ENCODE data around the gene ABHD16A.
A peak's percentile ranks its signal among the peaks of the same experiment; 100 is the strongest.
"Not testable (repeated sequence)": the region's sequence is repeated elsewhere in the genome, so short reads cannot be mapped to it uniquely, and the experiment has no call there.

ABHD16A gene

DNA sequence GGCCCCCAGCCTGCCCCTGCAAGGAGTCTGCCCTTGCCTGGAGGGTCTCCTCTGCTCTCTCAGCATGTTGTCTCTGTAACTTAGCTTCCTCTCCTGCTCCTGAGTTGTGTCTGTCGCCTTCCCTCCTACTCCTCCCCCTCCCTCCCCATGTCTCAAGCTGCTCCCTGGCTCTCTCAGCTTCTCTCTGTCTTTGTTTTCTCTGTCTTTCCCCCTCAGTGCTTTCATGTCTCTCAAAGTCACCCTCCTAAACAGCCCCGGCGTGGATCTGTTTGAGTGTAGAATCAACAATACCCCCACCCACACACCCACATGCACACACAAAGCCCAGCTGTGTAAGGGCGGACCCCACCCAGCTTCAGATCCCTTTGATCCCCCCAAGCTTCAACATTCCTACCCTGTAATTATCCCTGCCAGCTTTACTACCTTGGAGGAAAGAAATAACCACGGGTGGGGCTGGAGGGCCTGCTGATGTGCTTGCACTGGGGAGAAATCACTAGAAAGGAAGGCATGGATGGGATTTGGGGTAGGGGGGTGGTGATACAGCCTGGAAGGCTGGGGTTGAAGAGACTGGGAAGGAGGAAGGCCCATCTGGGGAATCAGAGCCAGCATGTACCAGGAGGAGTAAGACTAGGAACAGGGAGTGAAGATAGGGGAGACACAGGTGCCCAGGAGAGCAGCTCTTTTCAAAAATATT is 11.0 kb upstream of the ABHD16A start:
- no peak for DNase-seq (ENCODE audit: low read depth)

DNA sequence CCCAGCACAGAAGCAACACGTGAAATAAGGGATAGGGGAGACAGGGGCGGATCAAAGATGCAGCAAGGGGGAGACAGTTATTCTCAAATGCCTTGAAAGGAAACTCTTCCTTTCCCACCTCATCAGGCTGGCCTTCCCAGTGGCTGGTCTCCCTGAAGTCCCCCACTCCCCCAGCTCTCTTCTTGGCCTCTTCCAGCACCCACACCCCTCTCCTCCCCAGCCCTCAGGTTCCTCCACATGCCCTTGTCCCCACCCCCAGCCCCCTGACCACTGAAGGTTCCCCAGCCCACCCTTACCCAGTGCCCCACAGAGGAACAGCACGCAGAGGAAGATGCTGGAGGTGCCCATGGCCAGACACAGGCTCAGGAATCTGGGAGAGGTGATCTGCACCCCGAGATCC is 10.3 kb upstream of the ABHD16A start:
- DNase-seq (ENCODE audit: low read depth), result no peak

DNA sequence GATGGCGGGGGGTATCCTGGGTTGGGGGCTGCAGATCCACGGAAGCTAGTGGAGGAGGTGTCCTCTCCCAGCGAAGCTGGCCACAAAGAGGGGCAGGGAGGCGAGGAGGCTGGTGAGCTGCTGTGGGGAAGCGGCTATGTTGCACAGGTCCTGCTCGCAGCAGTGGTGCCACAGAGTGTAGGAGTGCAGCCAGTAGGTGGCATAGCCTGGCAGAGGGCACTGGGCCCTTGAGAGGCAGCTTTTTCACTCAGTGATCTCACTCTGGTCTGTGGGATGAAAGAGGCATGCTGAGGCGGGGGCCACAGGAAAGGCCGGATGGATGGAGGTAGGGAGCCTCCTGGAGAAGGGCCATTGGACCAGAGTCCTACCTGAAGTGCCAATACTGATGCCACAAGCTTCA is 9.2 kb upstream of the ABHD16A start:
- DNase-seq (ENCODE audit: low read depth), result no peak

DNA sequence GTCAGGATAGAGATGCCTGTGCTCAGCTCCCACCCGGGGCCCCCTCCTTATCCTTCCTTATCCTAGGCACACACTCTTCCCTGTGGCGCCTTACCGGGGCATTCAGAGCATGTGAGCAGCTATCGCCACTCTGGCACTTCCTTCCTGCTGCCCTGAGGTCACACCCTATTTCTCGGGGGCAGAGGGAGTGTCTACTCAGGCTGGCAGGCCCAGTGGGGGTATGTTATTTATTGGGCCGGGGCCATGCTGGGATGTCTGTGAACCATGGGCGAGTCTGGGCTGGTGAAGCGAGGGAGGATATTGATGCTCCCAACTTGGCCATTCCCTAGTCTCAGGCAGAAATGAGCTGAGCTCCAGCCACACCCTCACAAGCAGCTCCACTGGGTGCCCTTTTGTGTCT is 8.1 kb upstream of the ABHD16A start:
- no peak for DNase-seq (ENCODE audit: low read depth)

DNA sequence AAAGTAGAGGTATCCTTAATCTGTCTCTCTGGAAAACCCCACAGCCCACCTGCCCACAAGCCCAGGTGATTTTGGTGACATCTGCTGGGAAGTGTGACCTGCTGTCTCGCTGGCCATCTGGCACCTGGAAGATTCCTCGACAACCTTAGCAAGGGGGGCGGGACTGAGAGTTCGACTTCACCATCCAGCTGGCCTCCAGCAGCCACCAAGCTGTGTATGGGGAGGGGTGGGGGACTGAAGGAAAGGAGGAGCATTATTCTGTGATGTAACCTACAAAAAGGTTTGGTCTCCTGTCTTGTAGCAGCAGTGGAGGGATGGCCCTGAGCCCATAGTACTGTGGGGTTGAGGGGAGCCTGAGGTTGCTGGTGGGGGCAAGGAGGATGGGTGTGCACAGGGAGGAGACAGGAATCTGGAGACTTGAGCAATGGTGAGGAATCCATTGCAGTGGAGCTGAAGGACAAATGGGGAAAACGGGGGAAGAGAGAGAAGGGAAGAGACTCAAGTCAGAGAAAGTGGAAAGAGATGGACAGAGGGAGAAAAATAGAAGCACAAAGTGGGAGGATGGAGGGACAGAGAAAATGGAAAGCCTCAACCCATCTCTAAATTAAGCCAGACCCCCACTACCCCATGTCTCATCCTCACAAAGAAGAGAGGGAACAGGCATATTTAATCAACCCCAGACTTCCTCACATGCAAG is 7.5 kb upstream of the ABHD16A start:
- DNase-seq (ENCODE audit: low read depth), result no peak

DNA sequence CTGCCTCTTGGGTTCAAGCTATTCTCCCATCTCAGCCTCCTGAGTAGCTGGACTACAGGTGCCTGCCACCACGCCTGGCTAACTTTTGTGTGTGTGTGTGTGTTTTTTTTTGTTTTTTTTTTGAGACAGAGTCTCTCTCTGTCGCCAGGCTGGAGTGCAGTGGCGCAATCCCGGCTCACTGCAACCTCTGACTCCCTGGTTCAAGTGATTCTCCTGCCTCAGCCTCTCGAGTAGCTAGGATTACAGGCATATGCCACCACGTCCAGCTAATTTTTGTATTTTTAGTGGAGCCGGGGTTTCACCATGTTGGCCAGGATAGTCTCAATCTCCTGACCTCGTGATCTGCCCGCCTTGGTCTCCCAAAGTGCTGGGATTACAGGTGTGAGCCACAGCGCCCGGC is 6.0 kb upstream of the ABHD16A start:
- DNase-seq (ENCODE audit: low read depth), result not testable (repeated sequence)

DNA sequence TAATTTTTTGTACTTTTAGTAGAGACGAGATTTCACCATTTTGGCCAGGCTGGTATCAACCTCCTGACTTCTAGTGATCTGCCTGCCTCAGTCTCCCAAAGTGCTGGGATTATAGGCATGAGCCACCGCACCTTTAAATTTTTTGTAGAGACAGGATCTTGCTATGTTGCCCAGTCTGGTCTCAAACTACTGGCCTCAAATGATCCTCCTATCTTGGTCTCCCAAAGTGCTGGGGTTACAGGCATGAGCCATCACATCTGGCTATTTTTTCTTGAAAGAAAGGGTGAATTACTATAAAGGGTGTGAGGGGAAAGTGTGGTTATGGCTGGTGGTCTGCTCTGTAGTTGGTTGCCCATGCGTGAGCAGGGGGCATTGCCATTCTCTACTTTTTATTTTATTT is 5.1 kb upstream of the ABHD16A start:
- no peak for DNase-seq (ENCODE audit: low read depth)

DNA sequence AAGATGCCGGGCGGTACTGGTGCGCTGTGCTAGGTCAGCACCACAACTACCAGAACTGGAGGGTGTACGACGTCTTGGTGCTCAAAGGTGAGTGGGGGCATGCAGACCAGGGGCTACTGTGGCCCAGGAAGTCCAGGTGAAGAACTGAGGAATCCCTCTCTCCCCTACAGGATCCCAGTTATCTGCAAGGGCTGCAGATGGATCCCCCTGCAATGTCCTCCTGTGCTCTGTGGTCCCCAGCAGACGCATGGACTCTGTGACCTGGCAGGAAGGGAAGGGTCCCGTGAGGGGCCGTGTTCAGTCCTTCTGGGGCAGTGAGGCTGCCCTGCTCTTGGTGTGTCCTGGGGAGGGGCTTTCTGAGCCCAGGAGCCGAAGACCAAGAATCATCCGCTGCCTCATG is 4.6 kb upstream of the ABHD16A start:
- no peak for DNase-seq (ENCODE audit: low read depth)

DNA sequence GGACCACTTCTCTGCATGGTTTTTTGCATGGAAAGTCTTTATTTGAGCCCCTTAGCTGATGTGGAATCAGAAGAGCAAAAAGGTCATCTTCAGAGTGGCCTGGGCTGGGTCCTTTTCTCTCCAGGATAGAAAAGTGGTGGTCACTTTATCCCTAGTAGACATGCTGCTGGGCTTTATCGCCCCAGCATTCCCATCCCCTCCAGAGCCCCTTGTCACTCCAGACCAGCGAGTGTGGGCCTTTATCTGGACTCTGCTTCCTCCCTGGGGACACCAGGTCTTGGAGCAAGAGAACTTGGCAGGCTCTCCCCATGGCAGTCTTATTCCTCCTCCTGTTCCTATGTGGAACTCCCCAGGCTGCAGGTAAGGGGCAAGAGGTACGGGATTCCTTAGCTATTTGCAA is 3.5 kb upstream of the ABHD16A start, which contains the start of gene LY6G6F:
LY6G6F (plus strand) TSS at position 268 of the 400 bp plus-strand sequence; CDS start at position 309, 41 bp downstream.
- no peak for DNase-seq (ENCODE audit: low read depth)

DNA sequence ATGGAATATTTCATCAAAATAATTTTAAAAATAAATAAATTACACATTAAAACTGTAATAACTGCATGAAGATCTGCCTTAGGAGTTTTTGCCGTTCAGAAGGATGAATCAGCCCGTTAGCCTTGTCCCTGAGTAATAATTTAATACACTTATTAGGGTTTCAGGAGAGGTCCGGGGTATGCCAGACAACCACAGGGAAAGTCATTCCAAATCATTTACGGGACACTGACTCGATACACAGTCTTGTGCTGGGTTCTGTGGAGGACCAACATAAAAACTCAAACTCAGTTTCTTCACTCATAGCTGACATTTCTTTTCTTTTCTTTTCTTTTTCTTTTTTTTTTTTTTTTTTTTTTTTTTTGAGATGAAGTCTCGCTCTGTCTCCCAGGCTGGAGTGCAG is 2.8 kb upstream of the ABHD16A start:
- DNase-seq (ENCODE audit: low read depth), result no peak

DNA sequence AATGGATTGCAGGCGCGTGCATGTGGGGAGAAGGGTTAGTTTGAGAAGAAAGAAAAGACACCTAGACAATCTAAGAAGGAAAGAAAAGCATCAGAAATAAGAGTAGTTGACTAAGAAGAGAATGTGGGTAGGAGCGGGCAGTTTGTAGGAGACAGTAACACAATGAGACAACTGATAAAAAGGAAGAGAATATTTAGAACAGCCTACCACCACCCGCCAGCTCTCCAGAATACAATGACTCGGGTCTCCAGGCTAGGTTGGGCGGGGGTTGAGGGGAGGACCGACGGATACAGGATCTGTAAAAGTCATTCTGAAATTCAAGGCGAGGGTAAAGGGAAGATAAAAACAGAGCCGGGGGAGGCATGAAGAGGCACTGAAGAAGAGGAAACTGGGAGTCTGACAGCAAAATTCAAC is 712 bp downstream of the ABHD16A start:
- no peak for DNase-seq (ENCODE audit: low read depth)

DNA sequence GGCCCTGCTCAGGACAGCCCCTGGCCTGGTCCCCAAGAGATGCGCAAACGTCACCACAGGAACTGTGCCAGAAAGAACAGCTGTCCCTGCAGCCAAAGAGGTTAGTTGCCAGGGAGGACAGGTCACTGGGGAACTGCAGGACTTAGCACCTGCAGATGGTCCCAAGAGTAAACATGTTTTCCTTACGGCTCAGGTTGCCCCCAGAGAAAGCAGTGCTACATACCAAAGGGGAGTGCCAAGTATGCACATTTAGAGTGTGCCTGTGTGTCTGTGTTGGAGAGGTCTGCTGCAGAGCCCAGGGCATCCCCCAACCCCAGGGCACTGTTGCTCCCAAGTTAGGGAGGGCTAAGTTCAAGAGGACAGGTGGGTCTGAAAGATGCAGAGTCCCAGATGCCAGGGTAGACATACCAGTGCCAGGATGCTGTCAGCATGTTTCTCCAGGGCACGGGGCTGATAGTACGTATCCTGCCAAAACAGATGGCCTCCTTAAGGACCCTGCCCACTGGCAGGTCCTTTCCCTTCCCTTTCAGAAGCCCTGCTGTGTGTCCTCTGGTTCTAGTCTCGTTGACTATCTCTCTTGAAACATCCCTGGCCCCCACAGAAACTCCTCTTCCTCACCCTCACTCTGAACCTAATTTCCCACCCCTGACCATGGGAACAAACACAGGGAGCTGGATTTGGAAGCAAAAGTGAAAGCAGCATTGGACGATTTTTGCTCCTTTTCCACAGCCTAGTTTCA is 1.3 kb downstream of the ABHD16A start:
- DNase-seq (ENCODE audit: low read depth), result peak; percentile 49

DNA sequence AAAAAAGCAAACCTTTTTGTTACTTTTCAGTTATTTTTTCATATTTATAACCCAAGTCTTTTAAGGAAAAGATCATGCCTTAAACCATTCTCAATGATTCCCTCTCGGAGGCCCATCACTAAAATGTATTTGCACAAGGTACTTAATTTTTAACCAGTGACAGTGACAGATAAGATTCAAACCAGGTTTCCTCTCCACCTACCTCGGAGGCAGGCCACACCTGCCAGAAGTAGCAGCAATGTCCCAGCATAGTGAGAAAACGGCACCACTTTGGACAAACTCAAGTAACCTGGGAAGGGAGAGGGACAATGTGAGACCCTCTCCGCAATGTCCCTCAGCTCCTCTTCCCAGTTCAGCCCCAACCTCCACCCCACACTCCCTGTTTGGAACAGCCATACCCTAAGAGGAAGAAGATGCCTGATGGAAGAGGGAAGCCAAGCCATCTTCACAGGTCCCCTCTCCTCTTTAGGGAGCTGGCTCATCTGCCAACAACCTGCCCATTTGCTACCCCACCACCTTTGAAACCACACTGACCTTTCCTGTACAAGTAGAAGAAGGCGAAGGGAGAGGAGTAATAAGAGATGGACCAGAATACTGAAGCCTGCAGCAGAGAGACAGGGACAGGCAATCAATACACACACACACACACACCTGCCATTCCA is 2.3 kb downstream of the ABHD16A start:
- DNase-seq (ENCODE audit: low read depth), result no peak

DNA sequence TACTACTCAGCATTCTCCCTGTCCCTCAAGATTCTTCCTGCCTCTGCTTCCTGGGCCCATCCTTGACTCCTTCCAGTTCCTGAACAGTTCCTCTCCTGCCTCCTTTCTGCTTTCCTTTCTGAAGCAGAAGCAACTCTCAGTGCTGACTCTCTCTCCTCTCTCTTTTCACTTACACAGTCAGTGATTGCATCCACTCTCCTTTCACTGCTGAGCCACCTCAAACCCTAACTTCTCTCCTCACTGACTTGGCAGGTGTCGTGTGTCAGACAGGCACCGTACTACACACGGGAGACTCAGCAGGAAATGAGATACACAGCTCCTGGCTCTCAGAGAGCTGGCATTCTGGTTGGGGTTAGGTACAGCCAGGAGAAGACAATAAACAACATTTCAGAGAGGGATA is 5.6 kb downstream of the ABHD16A start:
- peak; percentile 33 for DNase-seq (ENCODE audit: low read depth)

DNA sequence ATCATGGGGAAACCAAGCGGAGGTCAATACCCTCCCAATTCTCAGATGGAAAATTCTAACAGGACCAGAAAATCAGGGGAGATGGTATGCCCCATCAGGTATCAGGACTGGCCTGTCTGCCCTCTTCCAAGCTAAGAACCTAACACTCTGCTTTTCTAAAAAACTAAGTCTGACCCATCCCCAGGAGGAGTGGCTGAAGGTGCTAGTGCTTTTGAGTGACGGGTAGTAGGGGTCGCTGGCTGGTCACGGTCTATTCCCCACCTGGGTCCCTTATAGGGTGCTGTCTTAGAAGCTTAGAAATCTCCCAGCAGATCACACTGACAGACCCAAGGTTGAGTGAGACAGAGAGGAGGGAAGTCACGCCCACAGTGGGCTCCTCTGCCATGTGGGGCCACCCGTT is 9.6 kb downstream of the ABHD16A start:
- DNase-seq (ENCODE audit: low read depth), result no peak

DNA sequence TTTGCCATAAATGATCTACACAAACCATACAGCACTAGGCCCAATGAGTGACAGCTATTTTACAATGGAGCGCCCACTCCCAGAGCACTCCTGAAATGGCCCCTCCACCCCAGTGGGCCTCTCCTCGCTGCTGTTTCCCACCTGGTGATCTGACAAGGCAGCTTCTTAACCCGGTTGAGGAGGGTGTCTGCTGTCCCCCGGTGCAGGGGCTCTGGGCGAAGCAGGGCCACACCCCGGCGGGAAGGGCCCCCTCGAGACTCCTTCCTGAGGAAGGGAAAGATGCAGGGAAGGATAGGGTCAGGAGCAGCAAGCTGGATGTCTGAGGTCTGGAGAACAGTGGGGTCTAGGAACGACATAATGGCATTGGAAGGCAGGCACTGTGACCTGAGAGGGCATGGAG is 10.2 kb downstream of the ABHD16A start:
- no peak for DNase-seq (ENCODE audit: low read depth)

DNA sequence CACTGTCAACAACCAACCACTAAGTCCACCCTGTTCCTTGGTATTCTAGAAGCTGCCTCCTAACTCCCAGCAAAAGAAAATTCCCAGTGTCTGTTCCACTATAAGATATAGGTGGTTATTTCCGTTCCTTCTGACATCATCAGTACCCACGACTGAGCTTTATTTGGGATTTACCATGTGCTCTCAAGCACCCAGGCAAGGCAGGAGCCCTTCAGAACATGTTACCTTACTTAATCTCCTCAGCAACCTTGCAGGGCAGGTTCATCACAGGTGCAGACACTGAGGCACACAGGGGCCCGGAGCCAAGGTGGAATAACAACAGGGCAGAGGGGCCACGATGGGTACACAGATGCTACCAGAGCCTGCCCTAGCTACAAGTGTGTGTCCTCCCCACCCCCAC is 10.8 kb downstream of the ABHD16A start:
- no peak for DNase-seq (ENCODE audit: low read depth)

DNA sequence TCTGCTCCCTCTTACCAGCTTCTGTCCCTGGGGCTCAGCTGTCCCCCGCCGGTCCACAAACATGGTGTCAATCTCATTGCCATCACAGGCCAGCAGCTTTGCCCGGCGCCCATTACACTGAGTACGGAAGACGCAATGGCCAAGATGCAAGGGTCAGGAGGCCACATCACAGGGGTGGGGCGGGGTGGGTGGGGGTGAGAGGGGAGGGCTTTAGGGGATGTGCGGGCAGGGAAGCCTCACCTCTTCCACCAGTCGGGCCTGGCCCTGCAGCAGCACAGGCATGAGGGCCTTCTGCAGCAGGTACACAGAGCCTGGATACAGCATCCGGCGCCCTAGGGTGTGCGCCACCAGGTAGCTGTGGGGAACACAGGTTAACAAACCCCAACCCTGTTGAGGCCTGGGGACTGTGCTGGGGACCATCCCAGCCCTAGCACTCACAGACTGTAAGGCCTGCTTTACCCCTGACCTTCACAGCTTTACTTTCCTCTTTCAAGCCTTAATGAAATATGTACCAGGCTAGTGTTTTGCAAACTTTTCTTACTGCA is 11.5 kb downstream of the ABHD16A start:
- DNase-seq (ENCODE audit: low read depth), result no peak

DNA sequence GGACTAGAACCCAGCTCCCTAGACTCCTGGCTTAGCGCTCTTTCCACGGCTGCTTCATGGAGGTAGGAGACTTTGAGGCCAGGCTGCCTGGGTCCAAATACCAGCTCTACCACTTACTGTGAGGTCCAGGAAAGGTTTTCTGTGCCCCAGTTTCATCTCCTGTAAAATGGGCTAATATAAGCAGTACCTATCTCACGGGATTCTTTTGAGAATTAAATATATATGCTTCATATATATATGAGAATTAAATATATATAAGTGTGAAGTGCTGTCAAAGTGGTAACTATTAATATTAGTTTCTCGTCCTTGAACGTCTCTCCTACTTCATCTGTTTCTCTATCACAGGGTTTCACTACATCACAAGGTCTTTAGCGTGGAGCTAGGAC is 12.1 kb downstream of the ABHD16A start:
- DNase-seq (ENCODE audit: low read depth), result no peak

DNA sequence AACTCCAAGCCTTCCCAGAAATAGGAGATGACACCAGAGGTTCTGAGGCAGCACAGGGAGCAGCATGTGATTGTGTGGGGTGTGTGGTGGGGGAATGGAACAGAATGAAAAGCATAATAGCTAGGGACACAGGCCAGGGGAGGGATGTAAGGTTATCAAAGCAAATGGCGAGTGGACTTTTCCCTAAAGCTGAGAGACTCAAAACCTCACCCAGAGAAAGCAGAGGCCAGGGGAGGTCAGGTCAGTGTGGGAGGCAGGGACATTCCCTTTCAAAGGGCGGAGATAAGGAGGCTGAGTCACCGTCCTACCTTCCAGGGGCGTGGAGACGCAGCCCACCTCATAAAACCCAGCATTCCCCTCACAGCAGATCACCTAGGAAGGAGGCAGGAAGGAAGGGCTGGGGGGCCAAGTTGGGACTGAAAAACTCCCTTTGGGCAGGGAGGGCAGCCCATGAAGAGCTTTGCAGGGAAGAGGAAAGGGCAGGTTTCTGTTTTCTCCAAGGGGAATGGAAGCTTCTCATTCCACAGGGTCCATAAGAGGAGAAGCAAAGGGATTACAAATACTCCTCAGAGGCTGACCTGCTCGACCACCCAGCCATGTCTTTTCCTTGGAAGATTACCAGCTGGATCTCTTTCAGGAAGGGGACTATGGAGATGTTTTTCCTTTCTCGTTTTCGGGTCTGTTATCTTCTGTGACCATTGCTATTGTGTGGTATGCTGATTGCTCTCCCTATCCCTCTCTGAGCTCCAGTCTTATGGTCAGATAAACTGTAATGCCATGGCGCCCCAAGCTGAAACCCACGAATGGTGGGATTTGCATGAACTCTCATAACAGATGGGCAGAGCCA is 12.7 kb downstream of the ABHD16A start:
- peak; percentile 15 for DNase-seq (ENCODE audit: low read depth)

All from iris pigment epithelial cell (primary cell).